Measurements from ENCODE around the gene ATP8B3.

- TF ChIP-seq POLR2A (IDR thresholded peaks at IDR 0.05) (no peak), CTCF (IDR thresholded peaks at IDR 0.05) (no peak)
These were observed 44.9 kb upstream of the ATP8B3 start for GRCh38 chr19:1856698-1857603.

Measured in testis (tissue), 2 donors.